Measurements from ENCODE around the gene C10orf62.

GRCh38 chr10:97601268-97602215, 12.0 kb downstream of the C10orf62 start:
- TF ChIP-seq ZNF404 (tag by site-specific recombination; IDR thresholded peaks at IDR 0.05) (no peak), BCL11A (tag by site-specific recombination; IDR thresholded peaks at IDR 0.05; ENCODE audit: low read depth) (no peak), ZNF664 (tag by site-specific recombination; IDR thresholded peaks at IDR 0.05) (no peak), ZNF768 (tag by site-specific recombination; IDR thresholded peaks at IDR 0.05) (no peak), ZBTB21 (tag by site-specific recombination; IDR thresholded peaks at IDR 0.05) (no peak), ZNF274 (IDR thresholded peaks at IDR 0.05; ENCODE audit: low read length) (no peak), ZNF274 (tag by site-specific recombination; IDR thresholded peaks at IDR 0.05; ENCODE audit: borderline replicate concordance) (no peak), ZNF211 (tag by site-specific recombination; IDR thresholded peaks at IDR 0.05; ENCODE audit: low read depth) (no peak), ZNF223 (tag by site-specific recombination; IDR thresholded peaks at IDR 0.05) (no peak), ZNF777 (tag by site-specific recombination; IDR thresholded peaks at IDR 0.05; ENCODE audit: borderline replicate concordance) (no peak)
- TF ChIP-seq, protein P1, sequence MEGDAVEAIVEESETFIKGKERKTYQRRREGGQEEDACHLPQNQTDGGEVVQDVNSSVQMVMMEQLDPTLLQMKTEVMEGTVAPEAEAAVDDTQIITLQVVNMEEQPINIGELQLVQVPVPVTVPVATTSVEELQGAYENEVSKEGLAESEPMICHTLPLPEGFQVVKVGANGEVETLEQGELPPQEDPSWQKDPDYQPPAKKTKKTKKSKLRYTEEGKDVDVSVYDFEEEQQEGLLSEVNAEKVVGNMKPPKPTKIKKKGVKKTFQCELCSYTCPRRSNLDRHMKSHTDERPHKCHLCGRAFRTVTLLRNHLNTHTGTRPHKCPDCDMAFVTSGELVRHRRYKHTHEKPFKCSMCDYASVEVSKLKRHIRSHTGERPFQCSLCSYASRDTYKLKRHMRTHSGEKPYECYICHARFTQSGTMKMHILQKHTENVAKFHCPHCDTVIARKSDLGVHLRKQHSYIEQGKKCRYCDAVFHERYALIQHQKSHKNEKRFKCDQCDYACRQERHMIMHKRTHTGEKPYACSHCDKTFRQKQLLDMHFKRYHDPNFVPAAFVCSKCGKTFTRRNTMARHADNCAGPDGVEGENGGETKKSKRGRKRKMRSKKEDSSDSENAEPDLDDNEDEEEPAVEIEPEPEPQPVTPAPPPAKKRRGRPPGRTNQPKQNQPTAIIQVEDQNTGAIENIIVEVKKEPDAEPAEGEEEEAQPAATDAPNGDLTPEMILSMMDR (tag by site-specific recombination; IDR thresholded peaks at IDR 0.05): no peak

Measured in HEK293 (cell line).